ENCODE data around the gene CNIH3. TPM values are rescaled to one million over a fixed set of nuclear protein-coding genes. Genes with fewer than 3 reads are reported as not detected.

Gene CNIH3
- polyA plus RNA-seq, 3 donors, result 10.2 to 12.6 (median 10.5) TPM

GRCh38 chr1:224632381-224632871, 16.3 kb downstream of the CNIH3 start:
- no peak for DNase-seq (ENCODE audit: extremely low read depth in 1 of 11, low read depth in 9 of 11, low spot score in 4 of 11)

GRCh38 chr1:224632921-224633321, 16.8 kb downstream of the CNIH3 start:
- no peak for DNase-seq (ENCODE audit: extremely low read depth in 1 of 11, low read depth in 9 of 11, low spot score in 4 of 11)

DNA sequence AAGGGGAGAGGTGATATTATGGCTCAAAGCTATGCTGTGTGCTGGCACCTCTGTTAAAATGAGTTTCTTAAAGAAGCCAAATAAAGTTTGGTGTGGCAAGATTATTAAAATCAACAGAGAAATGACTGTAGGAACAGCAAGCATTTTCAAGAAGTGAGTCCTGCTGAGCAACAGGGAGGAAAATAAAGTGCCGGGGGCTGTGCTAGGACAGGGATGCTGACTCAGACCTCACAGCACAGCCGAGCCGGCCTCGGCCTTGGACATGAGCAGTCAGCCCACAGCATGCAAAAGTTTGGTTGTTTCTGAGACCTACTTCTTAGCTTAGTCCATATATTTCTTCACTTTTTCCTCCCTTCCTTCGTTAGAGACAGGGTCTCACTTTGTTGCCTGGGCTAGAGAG, 19.2 kb downstream of the CNIH3 start:
- DNase-seq (ENCODE audit: extremely low read depth in 1 of 11, low read depth in 9 of 11, low spot score in 4 of 11), result no peak

GRCh38 chr1:224637515-224637914, 21.4 kb downstream of the CNIH3 start:
- DNase-seq (ENCODE audit: extremely low read depth in 1 of 11, low read depth in 9 of 11, low spot score in 4 of 11), result no peak

DNA sequence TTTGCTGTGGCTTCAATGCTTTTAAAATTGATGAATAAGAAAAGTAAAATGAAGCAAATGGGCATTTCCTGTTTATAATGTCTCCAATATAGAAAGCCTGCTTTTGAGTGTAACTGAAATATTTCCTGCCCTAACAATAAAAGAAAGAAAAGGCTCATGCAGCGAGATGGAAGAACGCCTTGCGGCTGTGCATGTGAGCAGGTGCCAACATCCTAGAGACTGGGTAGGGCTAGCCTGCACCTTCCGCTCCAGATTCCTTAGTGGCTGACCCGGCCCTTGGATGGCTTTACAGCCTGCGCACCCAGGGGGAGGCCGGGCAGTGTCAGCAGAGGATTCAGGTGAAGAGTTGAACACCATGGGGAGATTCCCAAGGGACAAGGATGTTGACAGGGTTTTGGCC, 21.8 kb downstream of the CNIH3 start:
- DNase-seq (ENCODE audit: extremely low read depth in 1 of 11, low read depth in 9 of 11, low spot score in 4 of 11), result no peak

DNA sequence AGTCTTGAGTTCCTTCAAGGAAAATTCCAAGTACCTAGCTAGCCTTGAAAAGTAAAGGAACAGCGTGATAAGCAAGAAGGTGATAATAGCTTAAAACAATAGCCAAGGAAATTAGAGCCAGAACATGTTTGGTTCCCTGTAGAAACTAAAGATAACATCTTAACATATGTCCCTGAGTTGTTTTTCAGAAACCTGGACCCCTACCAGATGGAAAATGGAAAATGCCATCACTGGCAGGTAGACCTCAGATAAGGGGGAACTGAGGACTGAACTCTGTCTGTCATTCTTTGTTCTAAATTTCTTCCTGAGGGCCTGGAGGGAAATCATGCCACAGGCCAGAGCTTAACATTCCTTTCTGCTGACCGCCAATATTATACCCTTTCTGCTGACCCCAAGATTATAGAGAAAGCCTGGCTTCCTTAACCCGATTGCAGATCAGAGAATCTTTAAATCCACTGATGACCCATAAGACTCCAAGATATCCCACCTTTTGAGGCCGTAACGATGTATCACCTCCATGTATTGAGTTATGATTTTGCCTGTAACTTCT, 23.4 kb downstream of the CNIH3 start:
- no peak for DNase-seq (ENCODE audit: extremely low read depth in 1 of 11, low read depth in 9 of 11, low spot score in 4 of 11)

DNA sequence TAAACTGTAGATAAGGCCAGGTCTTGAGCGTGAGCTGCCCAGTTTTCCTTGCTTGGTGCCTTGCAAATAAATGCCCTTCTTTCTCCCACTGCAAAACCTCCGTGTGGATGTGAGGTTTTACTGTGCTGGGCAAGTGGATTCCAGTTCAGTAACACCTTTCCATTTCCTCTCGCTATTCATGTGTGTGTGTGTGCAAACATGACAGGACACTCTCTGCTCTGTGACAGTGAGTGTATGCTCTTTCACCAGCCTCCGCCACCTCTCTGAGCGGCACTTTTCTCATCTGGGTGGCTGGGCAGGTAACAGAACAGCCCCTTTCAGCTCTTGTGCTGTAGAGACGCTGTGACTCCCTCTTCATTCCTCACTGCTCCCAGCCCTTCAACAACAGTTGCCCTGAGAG, 23.9 kb downstream of the CNIH3 start:
- DNase-seq (ENCODE audit: extremely low read depth in 1 of 11, low read depth in 9 of 11, low spot score in 4 of 11), result no peak

- no peak for DNase-seq (ENCODE audit: extremely low read depth in 1 of 11, low read depth in 9 of 11, low spot score in 4 of 11)
Observed at GRCh38 chr1:224640587-224640986, 24.5 kb downstream of the CNIH3 start.

- no peak for DNase-seq (ENCODE audit: extremely low read depth in 1 of 11, low read depth in 9 of 11, low spot score in 4 of 11)
Observed at GRCh38 chr1:224641030-224641429, 24.9 kb downstream of the CNIH3 start.

- DNase-seq (ENCODE audit: extremely low read depth in 1 of 11, low read depth in 9 of 11, low spot score in 4 of 11), result no peak
Observed at GRCh38 chr1:224643653-224644052, 27.5 kb downstream of the CNIH3 start.

- DNase-seq (ENCODE audit: extremely low read depth in 1 of 11, low read depth in 9 of 11, low spot score in 4 of 11), result peak in 9 of 11 donors; percentile 27 to 60 (median 42)
Observed at GRCh38 chr1:224644553-224645154, 28.5 kb downstream of the CNIH3 start.

GRCh38 chr1:224647449-224647848, 31.3 kb downstream of the CNIH3 start:
- DNase-seq (ENCODE audit: extremely low read depth in 1 of 11, low read depth in 9 of 11, low spot score in 4 of 11), result no peak

- DNase-seq (ENCODE audit: extremely low read depth in 1 of 11, low read depth in 9 of 11, low spot score in 4 of 11), result no peak
Observed at GRCh38 chr1:224650290-224650689, 34.2 kb downstream of the CNIH3 start.

DNA sequence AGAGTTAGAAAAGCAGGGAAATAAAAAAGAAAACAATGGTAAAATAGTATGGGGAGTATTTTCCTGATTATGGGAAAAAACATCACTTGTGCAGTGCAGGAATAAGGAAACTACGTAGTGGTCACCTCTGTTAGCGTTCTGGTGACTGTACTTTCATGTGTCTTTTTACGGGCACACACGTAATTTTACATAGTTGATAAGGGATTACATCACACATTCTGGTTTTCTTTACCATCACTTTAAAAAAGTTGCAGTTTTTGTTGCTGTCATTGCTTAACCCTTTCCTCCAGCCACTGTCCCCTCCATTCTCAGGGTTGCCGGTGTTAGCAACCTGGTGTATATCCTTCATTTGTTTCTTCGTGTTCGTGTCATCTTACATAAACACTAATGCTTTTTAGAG, 35.1 kb downstream of the CNIH3 start:
- no peak for DNase-seq (ENCODE audit: extremely low read depth in 1 of 11, low read depth in 9 of 11, low spot score in 4 of 11)

DNA sequence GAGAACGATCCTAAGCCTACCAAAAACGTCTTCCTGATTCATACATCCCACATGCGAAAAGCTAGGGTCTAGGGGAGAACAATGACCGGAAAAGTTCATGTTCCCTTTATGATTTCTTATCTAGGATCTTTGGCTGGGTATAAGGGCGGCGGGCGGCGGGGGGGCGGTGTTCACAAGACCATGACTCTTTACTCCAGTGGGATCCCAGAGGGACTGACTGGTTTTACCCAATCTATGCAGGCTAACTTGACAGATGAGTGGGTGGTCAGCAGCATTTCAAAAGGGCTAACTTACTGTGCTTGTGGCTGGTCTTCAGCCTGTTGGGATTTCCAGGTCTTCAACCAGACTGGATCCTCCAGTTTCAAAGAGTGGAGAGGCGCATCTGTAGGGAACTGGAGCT, 40.3 kb downstream of the CNIH3 start:
- no peak for DNase-seq (ENCODE audit: extremely low read depth in 1 of 11, low read depth in 9 of 11, low spot score in 4 of 11)

DNA sequence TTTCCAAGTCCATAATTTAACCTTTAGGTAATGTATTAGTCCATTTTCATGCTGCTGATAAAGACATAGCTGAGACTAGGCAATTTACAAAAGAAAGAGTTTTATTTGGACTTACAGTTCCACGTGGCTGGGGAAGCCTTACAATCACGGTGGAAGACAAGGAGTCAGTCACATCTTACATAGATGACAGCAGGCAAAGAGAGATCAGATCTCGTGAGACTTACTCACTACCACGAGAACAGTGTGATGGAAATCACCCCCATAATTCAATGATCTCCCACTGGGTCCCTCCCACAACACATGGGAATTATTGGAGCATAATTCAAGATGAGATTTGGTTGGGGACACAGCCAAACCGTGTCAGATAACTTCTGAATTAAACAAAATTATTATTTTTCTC, 44.0 kb downstream of the CNIH3 start:
- DNase-seq (ENCODE audit: extremely low read depth in 1 of 11, low read depth in 9 of 11, low spot score in 4 of 11), result no peak

- DNase-seq (ENCODE audit: extremely low read depth in 1 of 11, low read depth in 9 of 11, low spot score in 4 of 11), result no peak
Observed at GRCh38 chr1:224662870-224663269, 46.8 kb downstream of the CNIH3 start.

DNA sequence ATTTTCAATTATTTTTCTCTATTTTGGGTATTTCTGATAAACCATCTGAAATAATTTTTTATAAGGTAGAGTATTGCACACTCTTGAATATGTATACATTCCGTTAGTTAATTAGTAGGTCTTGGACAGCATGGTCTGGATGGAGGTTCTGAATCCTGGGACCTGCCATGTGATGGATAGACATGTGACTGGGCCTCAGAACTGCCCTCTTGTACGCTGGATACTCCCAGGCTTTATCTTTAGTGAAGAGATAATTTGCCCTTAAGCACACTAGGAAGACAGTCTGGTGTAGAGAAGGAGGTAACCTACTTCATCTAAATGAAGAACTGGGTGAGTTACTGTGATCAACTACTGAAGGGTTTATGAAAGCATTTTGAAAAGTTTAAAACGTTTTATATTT, 48.9 kb downstream of the CNIH3 start:
- DNase-seq (ENCODE audit: extremely low read depth in 1 of 11, low read depth in 9 of 11, low spot score in 4 of 11), result no peak

DNA sequence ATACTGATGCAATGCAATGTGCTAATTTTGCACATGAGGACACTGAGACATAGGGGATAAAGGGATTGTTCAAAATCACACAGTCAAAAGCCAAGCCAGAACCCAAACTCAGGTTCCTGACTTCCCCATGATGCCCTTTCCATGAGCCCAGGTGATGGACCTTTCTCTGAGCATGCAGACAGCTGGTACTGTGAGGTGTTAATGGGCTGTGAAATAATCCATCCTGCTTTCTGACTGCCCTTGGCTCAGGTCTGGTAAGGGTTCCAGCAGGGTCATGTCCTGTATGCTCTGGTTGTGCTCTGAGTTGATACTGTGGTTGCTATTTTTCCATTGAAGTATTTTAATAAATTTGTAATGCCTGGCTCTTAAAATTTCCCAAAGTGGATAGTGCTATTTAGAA, 50.0 kb downstream of the CNIH3 start:
- no peak for DNase-seq (ENCODE audit: extremely low read depth in 1 of 11, low read depth in 9 of 11, low spot score in 4 of 11)

- no peak for DNase-seq (ENCODE audit: extremely low read depth in 1 of 11, low read depth in 9 of 11, low spot score in 4 of 11)
Observed at GRCh38 chr1:224666913-224667312, 50.8 kb downstream of the CNIH3 start.

DNA sequence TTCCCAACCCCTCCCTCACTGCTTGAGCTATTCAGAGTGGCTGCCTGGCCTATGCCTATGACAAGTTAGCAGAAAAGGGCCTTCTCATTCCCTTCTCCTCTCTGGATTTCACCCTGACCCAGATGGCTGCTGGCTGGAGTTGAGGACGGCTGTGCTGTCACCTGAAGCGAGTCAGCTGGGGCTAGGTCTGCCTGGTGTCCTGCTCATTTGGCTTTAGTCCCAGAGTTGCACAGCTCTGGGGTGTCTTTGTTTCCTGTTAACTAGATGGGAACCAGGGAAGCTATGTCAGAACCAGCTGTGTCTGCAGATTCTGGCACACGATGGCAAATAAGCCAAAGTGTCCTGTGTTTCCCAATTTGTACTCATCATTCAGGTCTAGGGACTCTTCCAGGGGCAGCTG, 52.9 kb downstream of the CNIH3 start:
- DNase-seq (ENCODE audit: extremely low read depth in 1 of 11, low read depth in 9 of 11, low spot score in 4 of 11), result peak in 1 of 11 donors; percentile 15

Measured in renal cortex interstitium (tissue), 11 donors.